Colonic mucosa (tissue), 4 donors: ENCODE data around the gene SPCS1. TPM values are rescaled to one million over a fixed set of nuclear protein-coding genes. Genes with fewer than 3 reads are reported as not detected.

ENCODE experiments used
- DNase-seq: peaks from one replicate; pipeline ENCODE4 v3.0.0-alpha.2; 2020
- H3K27ac ChIP-seq: fragments of 200-600 bp; one replicate; pipeline ENCODE4 v1.8.0; 2021
- H3K27me3 ChIP-seq: fragments of 200-600 bp; one replicate; pipeline ENCODE4 v1.8.0; 2021
- H3K36me3 ChIP-seq: fragments of 200-600 bp; one replicate; pipeline ENCODE4 v1.8.0; 2021
- H3K4me1 ChIP-seq: fragments of 200-600 bp; one replicate; pipeline ENCODE4 v1.8.0; 2021; ENCODE audit warnings: mild to moderate bottlenecking
- H3K4me3 ChIP-seq: fragments of 200-600 bp; one replicate; pipeline ENCODE4 v1.8.0; 2021
- H3K9ac ChIP-seq, 2 donors: one replicate each; pipeline ENCODE4 v1.7.0; 2013; ENCODE audit warnings: control low read depth in 2 of 2, low read depth in 2 of 2, low read length in 2 of 2
- H3K9me3 ChIP-seq: fragments of 200-600 bp; one replicate; pipeline ENCODE4 v1.8.0; 2021
- intact Hi-C: fragments of 100-400 bp; cut with DNase I; formaldehyde crosslinking; loops from one replicate; pipeline ENCODE4 v1.14.1; 2022
- total RNA-seq, 2 donors: library from RNA; stranded (reverse); fragmentation: NEBNext Ultra II Directional in 1 of 2; extraction: Animal tissue kit (Norgen Biotek cat#: 25700) in 1 of 2; gene quantifications; one replicate each; pipeline ENCODE4 v1.2.1, GENCODE V29; 2021
- TF ChIP-seq, protein P1 (sequence below): fragments of 200-600 bp; IDR thresholded peaks from one replicate; pipeline ENCODE4 v1.8.0; 2022; ENCODE audit warnings: antibody characterized with exemption, mild to moderate bottlenecking
- donor health status: healthy.
- donor health status: DM: no; HTN: no; CAD: no.
- donor health status: DM: no; HTN: no; CAD: no.

Gene SPCS1
- total RNA-seq, 2 donors from 2014 or later, result 95.6 to 136 TPM

DNA sequence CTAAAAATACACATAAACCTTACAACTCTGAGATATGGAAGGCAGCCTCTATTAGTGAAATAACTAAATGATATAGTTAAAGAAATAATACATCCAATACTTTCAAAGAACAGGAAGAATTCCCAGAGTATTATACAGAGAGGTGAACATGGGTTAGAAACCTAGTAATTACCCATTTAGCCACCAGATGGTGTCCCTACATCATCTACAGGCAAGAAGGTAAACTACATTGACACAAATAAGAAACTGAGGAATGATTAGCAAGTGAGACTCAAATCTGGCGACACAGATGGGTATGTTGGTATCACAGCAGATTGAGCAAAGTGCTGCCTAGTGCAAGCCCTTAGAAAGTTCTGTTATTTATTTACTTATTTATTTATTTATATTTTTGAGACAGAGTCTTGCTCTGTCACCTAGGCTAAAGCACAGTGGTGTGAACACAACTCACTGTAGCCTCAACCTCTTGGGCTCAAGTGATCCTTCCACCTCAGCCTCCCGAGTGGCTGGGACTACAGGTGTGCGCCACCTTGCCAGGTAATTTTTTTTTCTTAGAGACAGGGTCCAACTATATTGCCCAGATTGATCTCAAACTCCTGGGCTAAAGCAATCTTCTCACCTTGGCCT, 36.6 kb downstream of the SPCS1 start:
- H3K27me3 ChIP-seq, result no peaks in the 10 kb centered on the region
- intact Hi-C loops, result loop anchor here (10.0 kb wide), 1 partner anchor 332 kb away; no protein-coding TSS in a partner anchor
- no peak overlapping the region for H3K27ac ChIP-seq
- DNase-seq, result no peak
- H3K4me1 ChIP-seq, result no peaks in the 10 kb centered on the region
- H3K36me3 ChIP-seq, result no peaks in the 10 kb centered on the region
- no peaks in the 10 kb centered on the region for H3K9me3 ChIP-seq
- no peak overlapping the region for H3K4me3 ChIP-seq
- TF ChIP-seq, protein P1, sequence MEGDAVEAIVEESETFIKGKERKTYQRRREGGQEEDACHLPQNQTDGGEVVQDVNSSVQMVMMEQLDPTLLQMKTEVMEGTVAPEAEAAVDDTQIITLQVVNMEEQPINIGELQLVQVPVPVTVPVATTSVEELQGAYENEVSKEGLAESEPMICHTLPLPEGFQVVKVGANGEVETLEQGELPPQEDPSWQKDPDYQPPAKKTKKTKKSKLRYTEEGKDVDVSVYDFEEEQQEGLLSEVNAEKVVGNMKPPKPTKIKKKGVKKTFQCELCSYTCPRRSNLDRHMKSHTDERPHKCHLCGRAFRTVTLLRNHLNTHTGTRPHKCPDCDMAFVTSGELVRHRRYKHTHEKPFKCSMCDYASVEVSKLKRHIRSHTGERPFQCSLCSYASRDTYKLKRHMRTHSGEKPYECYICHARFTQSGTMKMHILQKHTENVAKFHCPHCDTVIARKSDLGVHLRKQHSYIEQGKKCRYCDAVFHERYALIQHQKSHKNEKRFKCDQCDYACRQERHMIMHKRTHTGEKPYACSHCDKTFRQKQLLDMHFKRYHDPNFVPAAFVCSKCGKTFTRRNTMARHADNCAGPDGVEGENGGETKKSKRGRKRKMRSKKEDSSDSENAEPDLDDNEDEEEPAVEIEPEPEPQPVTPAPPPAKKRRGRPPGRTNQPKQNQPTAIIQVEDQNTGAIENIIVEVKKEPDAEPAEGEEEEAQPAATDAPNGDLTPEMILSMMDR, result peak; percentile 34
- H3K9ac ChIP-seq, result no peak overlapping the region

DNA sequence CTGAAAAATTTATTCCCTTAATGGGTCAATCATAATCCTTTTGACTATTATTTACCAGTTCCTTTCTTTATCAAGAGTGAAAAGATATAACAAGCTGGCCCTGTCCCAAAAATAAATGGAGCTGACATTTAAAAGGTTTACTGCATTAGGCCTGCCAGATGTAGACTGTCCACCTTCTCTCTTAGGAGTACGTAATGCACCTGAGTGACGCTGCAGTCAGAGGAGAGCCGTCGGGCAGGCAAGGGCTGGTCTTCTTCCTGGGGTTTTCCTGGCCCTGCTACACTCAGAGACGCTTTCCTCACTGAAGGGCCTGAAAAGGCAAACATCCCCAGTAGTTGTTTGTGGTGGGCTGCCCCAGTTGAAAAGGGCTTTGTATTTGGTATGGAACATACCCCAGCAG, 37.2 kb downstream of the SPCS1 start:
- Histone ChIP-seq H3K36me3 (no peaks in the 10 kb centered on the region), H3K4me1 (no peaks in the 10 kb centered on the region), H3K27me3 (no peaks in the 10 kb centered on the region), H3K4me3 (no peak overlapping the region), H3K9ac (no peak overlapping the region), H3K9me3 (no peaks in the 10 kb centered on the region), H3K27ac (no peak overlapping the region)
- intact Hi-C loops, result loop anchor here (10.0 kb wide), 1 partner anchor 332 kb away; no protein-coding TSS in a partner anchor
- DNase-seq, result no peak
- TF ChIP-seq, protein P1, result no peak

DNA sequence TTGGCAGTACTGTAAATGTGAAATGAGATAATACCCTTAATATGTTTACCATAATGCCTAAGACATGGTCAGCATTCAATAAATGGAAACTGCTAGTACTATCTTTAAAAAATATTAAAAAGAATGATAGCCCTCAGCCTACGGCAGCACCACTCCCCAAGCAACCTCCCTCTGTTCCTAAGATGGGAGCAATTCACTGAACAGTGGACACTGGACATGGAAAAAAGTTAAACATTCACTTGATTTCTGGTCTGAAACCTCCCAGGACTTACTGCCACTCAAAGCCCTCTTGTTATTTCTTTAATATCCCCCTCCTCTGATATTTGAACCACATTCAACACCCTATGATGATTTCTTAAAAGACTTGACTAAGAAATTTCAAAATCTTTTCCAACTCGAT, 37.8 kb downstream of the SPCS1 start:
- DNase-seq, result no peak
- Histone ChIP-seq H3K9me3 (no peaks in the 10 kb centered on the region), H3K4me3 (no peak overlapping the region), H3K27ac (no peak overlapping the region), H3K9ac (no peak overlapping the region), H3K27me3 (no peaks in the 10 kb centered on the region), H3K4me1 (no peaks in the 10 kb centered on the region), H3K36me3 (no peaks in the 10 kb centered on the region)
- TF ChIP-seq, protein P1, result no peak
- intact Hi-C loops, result loop anchor here (10.0 kb wide), 1 partner anchor 331 kb away; no protein-coding TSS in a partner anchor

DNA sequence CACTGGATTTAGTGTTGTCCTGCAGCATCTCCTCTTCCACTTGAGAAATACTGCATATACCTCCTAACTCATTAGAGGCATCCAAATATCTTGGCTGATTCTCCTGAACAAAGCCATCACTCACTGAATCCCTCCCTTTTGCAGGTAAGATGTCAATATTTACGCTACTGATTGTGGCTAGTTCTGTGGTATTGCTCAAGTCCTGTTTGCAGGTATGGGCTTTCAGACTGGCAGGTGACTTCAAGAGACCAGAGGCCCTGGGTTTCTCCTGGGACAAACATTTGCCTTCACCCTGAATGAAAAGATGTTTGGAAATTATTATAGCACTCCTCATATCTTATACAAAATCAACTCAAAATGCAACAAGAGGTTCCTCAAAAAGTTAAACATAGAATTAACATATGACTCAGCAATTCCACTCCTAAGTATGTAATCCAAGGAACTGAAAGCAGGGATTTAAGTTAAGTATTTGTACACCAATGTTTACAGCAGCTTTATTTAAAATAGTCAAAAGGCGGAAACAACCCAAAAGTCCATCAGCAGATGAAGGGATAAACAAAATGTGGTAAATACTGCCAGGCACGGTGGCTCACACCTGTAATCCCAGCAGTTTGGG, 46.2 kb downstream of the SPCS1 start:
- Histone ChIP-seq H3K36me3 (no peaks in the 10 kb centered on the region), H3K9me3 (no peaks in the 10 kb centered on the region), H3K4me1 (no peaks in the 10 kb centered on the region), H3K27me3 (no peaks in the 10 kb centered on the region), H3K27ac (no peak overlapping the region), H3K9ac (no peak overlapping the region), H3K4me3 (no peak overlapping the region)
- DNase-seq, result no peak
- TF ChIP-seq, protein P1, result no peak
- intact Hi-C loops, result loop anchor here (10.0 kb wide), 1 partner anchor 173 kb away; no protein-coding TSS in a partner anchor

DNA sequence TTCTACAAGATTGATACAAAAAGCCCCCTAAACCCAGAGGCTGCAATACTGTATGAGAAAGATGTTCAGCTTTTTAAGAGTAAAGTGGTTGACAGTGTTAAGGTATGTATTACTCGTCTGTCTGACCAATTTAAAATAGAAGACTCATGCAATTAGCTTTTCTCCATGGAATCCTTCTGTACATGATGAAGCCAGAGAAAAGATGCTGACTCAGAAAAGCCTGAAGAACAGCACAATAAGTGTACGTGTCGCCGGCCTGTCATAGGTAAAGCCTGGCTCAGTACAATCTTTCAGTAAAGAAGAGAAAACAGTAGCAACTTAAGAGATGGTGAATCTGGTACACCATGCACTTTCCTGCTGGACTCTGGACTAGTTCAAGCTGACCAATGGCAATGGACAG, 48.5 kb downstream of the SPCS1 start:
- H3K27me3 ChIP-seq, result no peaks in the 10 kb centered on the region
- intact Hi-C loops, result loop anchor here (10.0 kb wide), 1 partner anchor 170 kb away; no protein-coding TSS in a partner anchor
- DNase-seq, result no peak
- peaks cover 1% of the 10 kb centered on the region for H3K36me3 ChIP-seq
- no peaks in the 10 kb centered on the region for H3K9me3 ChIP-seq
- H3K4me1 ChIP-seq, result no peaks in the 10 kb centered on the region
- H3K27ac ChIP-seq, result no peak overlapping the region
- H3K9ac ChIP-seq, result no peak overlapping the region
- TF ChIP-seq, protein P1, result no peak
- no peak overlapping the region for H3K4me3 ChIP-seq
